ENCODE measurements around the gene IFT81. TPM values are rescaled to one million over a fixed set of nuclear protein-coding genes. Genes with fewer than 3 reads are reported as not detected.
A peak's percentile ranks its signal among the peaks of the same experiment; 100 is the strongest.

The IFT81 gene
- total RNA-seq, 2 experiments from 2014 or later, result 1.7 to 2.4 TPM

- POLR2A ChIA-PET, result no interaction called here
- peak; percentile 93 for ATAC-seq (ENCODE audit: low read depth)
- no peaks in the 10 kb centered on the region for H3K9me3 Mint-ChIP-seq
- DNase-seq, result no peak
- peak overlapping the region; percentile 50 for H3K4me3 Mint-ChIP-seq
- peaks cover 6% of the 10 kb centered on the region for H3K36me3 Mint-ChIP-seq
- H3K4me1 Mint-ChIP-seq, result peaks cover 15% of the 10 kb centered on the region
- H3K27ac Mint-ChIP-seq, result peak overlapping the region; percentile 73
- H3K27me3 Mint-ChIP-seq, result no peaks in the 10 kb centered on the region
These were observed 25.0 kb downstream of the IFT81 start for GRCh38 chr12:110149086-110149660.

- ATAC-seq (ENCODE audit: low read depth), result no peak
- Mint-ChIP-seq H3K36me3 (peaks cover 20% of the 10 kb centered on the region), H3K4me3 (no peak overlapping the region), H3K27ac (no peak overlapping the region), H3K9me3 (peaks cover 13% of the 10 kb centered on the region), H3K4me1 (peaks cover 7% of the 10 kb centered on the region), H3K27me3 (no peaks in the 10 kb centered on the region)
- no peak for DNase-seq
- POLR2A ChIA-PET, result no interaction called here
These were observed 32.6 kb downstream of the IFT81 start for GRCh38 chr12:110156766-110157165.

- no peaks in the 10 kb centered on the region for H3K27me3 Mint-ChIP-seq
- H3K4me3 Mint-ChIP-seq, result no peak overlapping the region
- no peak overlapping the region for H3K27ac Mint-ChIP-seq
- DNase-seq (no peak), ATAC-seq (ENCODE audit: low read depth) (no peak)
- peaks cover 13% of the 10 kb centered on the region for H3K9me3 Mint-ChIP-seq
- H3K4me1 Mint-ChIP-seq, result peaks cover 7% of the 10 kb centered on the region
- POLR2A ChIA-PET, result no interaction called here
- H3K36me3 Mint-ChIP-seq, result peaks cover 20% of the 10 kb centered on the region
These were observed 33.4 kb downstream of the IFT81 start for GRCh38 chr12:110157539-110157938.

- no peak overlapping the region for H3K27ac Mint-ChIP-seq
- peaks cover 7% of the 10 kb centered on the region for H3K4me1 Mint-ChIP-seq
- H3K27me3 Mint-ChIP-seq, result no peaks in the 10 kb centered on the region
- ATAC-seq (ENCODE audit: low read depth), result no peak
- DNase-seq, result no peak
- H3K4me3 Mint-ChIP-seq, result no peak overlapping the region
- H3K36me3 Mint-ChIP-seq, result peaks cover 18% of the 10 kb centered on the region
- POLR2A ChIA-PET, result no interaction called here
- peaks cover 13% of the 10 kb centered on the region for H3K9me3 Mint-ChIP-seq
These were observed 35.6 kb downstream of the IFT81 start for GRCh38 chr12:110159671-110160245.

- no peak overlapping the region for H3K4me3 Mint-ChIP-seq
- H3K36me3 Mint-ChIP-seq, result no peaks in the 10 kb centered on the region
- POLR2A ChIA-PET, result no interaction called here
- H3K9me3 Mint-ChIP-seq, result no peaks in the 10 kb centered on the region
- no peaks in the 10 kb centered on the region for H3K4me1 Mint-ChIP-seq
- no peaks in the 10 kb centered on the region for H3K27me3 Mint-ChIP-seq
- ATAC-seq (ENCODE audit: low read depth) (no peak), DNase-seq (no peak)
- H3K27ac Mint-ChIP-seq, result no peak overlapping the region
These were observed 41.5 kb downstream of the IFT81 start for GRCh38 chr12:110165540-110166159.

GRCh38 chr12:110168732-110169455 lies 44.7 kb downstream of the IFT81 start:
- POLR2A ChIA-PET, result no interaction called here
- Mint-ChIP-seq H3K36me3 (no peaks in the 10 kb centered on the region), H3K27me3 (no peaks in the 10 kb centered on the region), H3K9me3 (no peaks in the 10 kb centered on the region), H3K4me1 (no peaks in the 10 kb centered on the region), H3K27ac (no peak overlapping the region), H3K4me3 (no peak overlapping the region)
- DNase-seq (no peak), ATAC-seq (ENCODE audit: low read depth) (no peak)

GRCh38 chr12:110170535-110171185 lies 46.5 kb downstream of the IFT81 start:
- Mint-ChIP-seq H3K36me3 (no peaks in the 10 kb centered on the region), H3K27me3 (no peaks in the 10 kb centered on the region)

GRCh38 chr12:110171186-110171538 lies 47.0 kb downstream of the IFT81 start:
- no peak for DNase-seq
- Mint-ChIP-seq H3K9me3 (no peaks in the 10 kb centered on the region), H3K4me1 (no peaks in the 10 kb centered on the region), H3K27me3 (no peaks in the 10 kb centered on the region), H3K4me3 (no peak overlapping the region), H3K36me3 (no peaks in the 10 kb centered on the region), H3K27ac (no peak overlapping the region)
- no peak for ATAC-seq (ENCODE audit: low read depth)
- POLR2A ChIA-PET, result no interaction called here

More at GRCh38 chr12:110170535-110171185, 46.5 kb downstream of the IFT81 start:
- Mint-ChIP-seq H3K9me3 (no peaks in the 10 kb centered on the region), H3K4me3 (no peak overlapping the region), H3K4me1 (no peaks in the 10 kb centered on the region), H3K27ac (no peak overlapping the region)
- ATAC-seq (ENCODE audit: low read depth) (no peak), DNase-seq (no peak)
- POLR2A ChIA-PET, result no interaction called here

GRCh38 chr12:110171636-110172035 lies 47.5 kb downstream of the IFT81 start:
- POLR2A ChIA-PET, result no interaction called here
- Mint-ChIP-seq H3K36me3 (no peaks in the 10 kb centered on the region), H3K27me3 (no peaks in the 10 kb centered on the region), H3K27ac (no peak overlapping the region), H3K4me1 (no peaks in the 10 kb centered on the region), H3K4me3 (no peak overlapping the region), H3K9me3 (no peaks in the 10 kb centered on the region)
- ATAC-seq (ENCODE audit: low read depth), result no peak
- DNase-seq, result no peak

GRCh38 chr12:110174373-110174996 lies 50.3 kb downstream of the IFT81 start:
- ATAC-seq (ENCODE audit: low read depth) (no peak), DNase-seq (no peak)
- POLR2A ChIA-PET, result no interaction called here
- Mint-ChIP-seq H3K27me3 (no peaks in the 10 kb centered on the region), H3K9me3 (no peaks in the 10 kb centered on the region), H3K27ac (no peak overlapping the region), H3K4me1 (no peaks in the 10 kb centered on the region), H3K4me3 (no peak overlapping the region), H3K36me3 (no peaks in the 10 kb centered on the region)

GRCh38 chr12:110175201-110175600 lies 51.0 kb downstream of the IFT81 start:
- no peak for ATAC-seq (ENCODE audit: low read depth)

GRCh38 chr12:110176745-110177144 lies 52.6 kb downstream of the IFT81 start:
- DNase-seq (no peak), ATAC-seq (ENCODE audit: low read depth) (no peak)
- POLR2A ChIA-PET, result no interaction called here
- Mint-ChIP-seq H3K4me1 (no peaks in the 10 kb centered on the region), H3K4me3 (no peak overlapping the region), H3K9me3 (no peaks in the 10 kb centered on the region), H3K27me3 (no peaks in the 10 kb centered on the region), H3K36me3 (no peaks in the 10 kb centered on the region), H3K27ac (no peak overlapping the region)

More at GRCh38 chr12:110175201-110175600, 51.0 kb downstream of the IFT81 start:
- Mint-ChIP-seq H3K4me3 (no peak overlapping the region), H3K4me1 (no peaks in the 10 kb centered on the region), H3K27ac (no peak overlapping the region), H3K27me3 (no peaks in the 10 kb centered on the region), H3K36me3 (no peaks in the 10 kb centered on the region), H3K9me3 (no peaks in the 10 kb centered on the region)
- POLR2A ChIA-PET, result no interaction called here
- no peak for DNase-seq

GRCh38 chr12:110179291-110179690 lies 55.1 kb downstream of the IFT81 start:
- DNase-seq (no peak), ATAC-seq (ENCODE audit: low read depth) (no peak)
- no peaks in the 10 kb centered on the region for H3K27me3 Mint-ChIP-seq
- POLR2A ChIA-PET, result no interaction called here
- no peak overlapping the region for H3K4me3 Mint-ChIP-seq
- H3K27ac Mint-ChIP-seq, result no peak overlapping the region
- no peaks in the 10 kb centered on the region for H3K9me3 Mint-ChIP-seq
- no peaks in the 10 kb centered on the region for H3K36me3 Mint-ChIP-seq
- no peaks in the 10 kb centered on the region for H3K4me1 Mint-ChIP-seq

All from activated naive CD8-positive, alpha-beta T cell treated with anti-CD3 and anti-CD28 coated beads, Interleukin-2, amount 10 ng/mL, durations not matched to agents 7 days and 5 days (primary cell).